HG02981 (cell line): ENCODE results near the gene ZNF474.
"Not testable (repeated sequence)": the region's sequence is repeated elsewhere in the genome, so short reads cannot be mapped to it uniquely, and the experiment has no call there.

Experiments
- ATAC-seq: cut with Tn5 transposase; IDR thresholded peaks from one replicate; pipeline ENCODE4 v1.9.1; 2021; ENCODE audit warnings: mild to moderate bottlenecking, moderate library complexity; ENCODE audit not compliant: unreplicated experiment

The ZNF474 gene

DNA sequence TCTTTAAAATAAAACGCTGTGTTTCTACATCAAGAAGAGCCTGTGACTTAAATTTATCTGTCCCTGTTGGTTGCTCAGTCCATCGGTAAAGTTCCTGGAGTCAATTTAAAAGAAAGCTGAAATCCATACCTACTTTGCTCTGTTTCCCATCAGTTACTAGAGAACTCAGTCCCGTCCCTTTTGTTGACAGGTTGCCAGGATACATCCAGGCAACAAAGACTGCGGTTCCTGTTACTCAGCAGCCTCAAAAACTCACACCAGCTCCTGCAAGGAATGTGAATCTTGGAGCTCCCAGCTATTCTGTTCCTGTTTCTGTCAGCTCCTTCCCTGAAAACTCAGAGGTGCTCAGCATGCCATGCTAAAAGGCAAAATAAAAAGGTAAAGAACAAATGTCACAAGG lies at the start of gene ZNF474:
ZNF474 (plus strand) TSS at position 241 of the 400 bp plus-strand sequence. CDS start 22,445 bp downstream, outside the sequence.
- ATAC-seq = no peak

GRCh38 chr5:122081541-122081940 lies 47.8 kb upstream of the ZNF474 start:
- no peak for ATAC-seq

- ATAC-seq = no peak
Observed at GRCh38 chr5:122083535-122083934, 45.8 kb upstream of the ZNF474 start.

GRCh38 chr5:122085041-122085440 lies 44.3 kb upstream of the ZNF474 start:
- no peak for ATAC-seq

DNA sequence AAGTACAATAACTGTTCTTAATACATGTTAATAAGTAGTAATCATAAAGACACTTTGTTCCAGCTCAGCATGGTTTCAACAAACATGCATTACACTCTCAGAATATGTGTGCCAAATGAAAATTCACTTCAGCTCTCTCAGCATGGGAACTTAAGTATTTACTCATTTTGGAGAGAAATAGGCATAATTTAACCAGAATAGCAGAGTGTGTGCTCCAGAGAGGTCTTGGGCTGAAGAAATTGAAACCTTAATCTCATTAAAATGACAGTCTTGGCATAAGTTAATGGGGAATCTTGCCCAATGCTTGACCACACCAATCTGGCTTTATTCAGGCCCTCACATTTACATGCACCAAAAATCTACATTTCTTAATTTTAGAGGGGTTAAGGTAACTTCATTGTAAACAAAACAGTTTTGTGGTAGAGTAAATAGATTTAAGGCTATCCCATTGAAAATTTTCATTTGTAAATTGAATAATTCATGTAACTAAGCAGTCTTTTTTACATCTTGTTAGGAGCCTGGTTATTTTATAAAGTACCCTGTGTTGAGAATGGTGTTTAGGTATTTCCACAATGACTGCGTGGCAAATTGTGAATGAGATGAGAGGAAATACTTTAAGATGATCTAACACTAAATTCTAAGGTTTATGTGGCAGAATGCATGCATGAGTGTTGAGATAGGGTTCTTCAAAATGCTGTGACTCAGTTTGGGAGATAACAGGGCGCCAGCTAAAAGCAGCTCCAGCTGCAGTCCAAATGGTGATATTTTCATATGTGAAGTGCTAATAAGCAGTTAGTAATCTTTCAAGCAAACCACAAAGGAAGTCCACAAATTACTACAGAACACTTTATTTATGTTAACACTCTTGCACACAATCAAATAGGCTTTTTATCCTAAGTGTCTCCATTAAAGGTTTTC lies 40.0 kb upstream of the ZNF474 start:
- ATAC-seq = no peak

GRCh38 chr5:122091936-122092600 lies 37.3 kb upstream of the ZNF474 start:
- ATAC-seq = no peak

DNA sequence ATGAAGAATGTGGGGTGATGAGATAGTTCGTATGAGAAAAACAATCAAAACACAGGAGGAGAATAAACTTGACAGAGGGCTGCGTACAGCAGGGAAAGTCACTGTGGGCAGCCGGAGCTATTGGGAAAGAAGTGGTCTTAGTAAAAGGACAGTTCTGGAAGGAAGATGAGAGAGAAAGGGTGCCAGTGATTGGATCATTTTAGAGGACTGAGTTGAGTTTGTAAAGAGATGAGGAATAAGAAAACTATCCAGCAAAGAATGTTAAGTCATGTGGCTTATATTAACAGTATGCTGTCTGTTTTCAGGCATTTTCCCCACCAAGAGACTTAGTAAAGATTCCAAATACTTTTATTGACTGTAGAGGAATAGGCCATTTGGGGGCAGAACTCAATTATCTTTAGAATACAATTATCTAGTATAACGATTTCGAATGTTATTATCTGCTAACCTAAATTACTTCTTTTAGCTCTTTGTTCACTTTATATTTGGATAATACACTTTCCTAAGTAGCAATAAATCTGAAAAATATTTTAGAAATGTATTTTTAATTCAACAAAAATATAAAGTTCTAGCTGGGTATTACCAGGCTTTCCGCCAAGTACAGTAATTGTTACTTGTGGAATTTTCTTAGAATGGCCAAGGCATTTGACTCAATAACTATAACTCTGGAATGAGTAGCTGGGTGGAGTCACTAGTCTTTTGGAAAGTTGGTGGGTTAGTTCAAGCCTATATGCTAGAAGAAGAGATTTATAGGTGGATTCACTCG lies 35.7 kb upstream of the ZNF474 start:
- no peak for ATAC-seq

- not testable (repeated sequence) for ATAC-seq
Observed at GRCh38 chr5:122094251-122094650, 35.1 kb upstream of the ZNF474 start.

- ATAC-seq = no peak
Observed at GRCh38 chr5:122095158-122095557, 34.2 kb upstream of the ZNF474 start.

DNA sequence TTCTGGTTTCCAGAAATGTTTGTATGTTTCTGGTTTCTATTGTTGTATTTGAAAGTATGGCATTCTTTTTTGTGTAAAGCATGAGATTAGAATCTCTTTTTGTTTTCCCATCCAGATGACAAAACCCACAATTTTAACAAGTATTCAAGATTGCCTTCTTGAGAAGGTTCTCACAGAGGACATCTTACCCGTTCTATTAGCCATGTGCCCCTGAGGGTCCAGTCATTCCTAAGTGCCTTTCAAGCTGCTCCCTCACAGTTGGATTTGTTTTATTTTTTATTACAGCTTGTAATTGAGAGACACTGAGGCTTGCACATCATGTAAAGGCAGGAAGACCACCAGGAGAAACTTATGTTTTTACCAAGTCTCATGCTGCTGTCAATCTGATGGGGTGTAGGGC lies 32.0 kb upstream of the ZNF474 start:
- ATAC-seq = no peak

DNA sequence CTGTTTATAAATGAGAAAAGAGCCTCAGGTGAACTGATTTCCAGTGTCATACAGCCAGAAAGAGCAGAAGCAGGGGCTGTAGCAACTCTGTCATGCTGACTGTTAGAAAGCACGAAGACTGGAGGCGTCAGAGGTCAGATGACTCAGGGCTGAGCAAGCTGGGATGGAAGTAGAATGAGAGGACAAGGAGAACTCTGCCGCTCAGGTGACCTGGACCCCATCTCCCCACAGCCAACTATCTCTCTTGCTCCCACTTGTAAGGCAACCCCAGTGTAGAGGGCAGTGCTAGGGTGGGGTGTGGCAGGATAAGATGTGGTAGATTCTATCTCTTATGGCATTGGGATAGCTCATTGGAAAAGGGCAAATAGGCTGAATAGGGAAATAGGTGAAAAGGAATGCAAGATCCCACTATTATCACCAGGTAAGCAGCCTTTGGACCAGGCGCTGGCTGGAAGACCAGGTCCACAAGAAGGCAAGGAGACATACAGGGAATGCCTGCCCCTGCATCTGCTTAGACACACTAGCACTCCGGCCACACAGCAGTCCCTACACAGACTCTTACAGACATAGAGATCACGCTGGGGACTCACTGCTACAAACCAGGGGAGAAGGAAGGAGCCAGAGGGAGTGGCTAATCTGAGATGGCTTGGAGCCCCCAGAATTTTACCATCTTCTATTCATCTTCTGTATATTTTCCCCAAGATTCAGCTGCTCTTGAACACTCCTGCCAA lies 30.1 kb upstream of the ZNF474 start:
- ATAC-seq = no peak

DNA sequence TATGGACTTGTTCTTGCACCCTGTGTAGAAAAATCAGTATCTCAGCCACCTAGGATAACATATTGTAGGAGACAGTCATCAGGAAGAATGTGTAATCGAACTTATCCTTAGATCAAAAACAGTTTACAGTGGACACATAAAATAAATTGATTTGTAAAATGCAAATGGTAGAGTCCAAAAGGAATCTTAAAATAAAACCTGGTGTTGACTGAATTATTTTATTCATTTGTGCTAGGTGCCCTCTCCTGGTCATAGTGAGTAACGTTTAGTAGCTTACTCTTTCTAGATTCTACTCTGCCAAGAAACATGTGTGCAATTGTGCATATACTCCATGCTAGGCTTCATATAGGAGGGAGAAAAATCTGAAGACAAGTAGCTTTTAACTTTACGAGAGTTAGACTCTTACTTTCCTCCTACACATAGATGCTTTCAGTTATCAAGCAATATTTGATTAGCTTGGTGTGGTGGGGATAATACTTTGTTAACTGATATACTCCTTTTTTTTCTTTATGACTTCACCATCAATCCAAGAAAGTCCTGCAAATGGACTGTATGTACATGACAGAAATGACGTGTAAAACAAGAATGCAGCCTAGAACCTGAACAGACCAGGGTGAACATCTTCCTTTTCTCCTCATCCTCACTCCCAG lies 27.6 kb upstream of the ZNF474 start:
- peak; percentile 80 for ATAC-seq

GRCh38 chr5:122102825-122103224 lies 26.5 kb upstream of the ZNF474 start:
- ATAC-seq = no peak

GRCh38 chr5:122105909-122106308 lies 23.4 kb upstream of the ZNF474 start:
- no peak for ATAC-seq

DNA sequence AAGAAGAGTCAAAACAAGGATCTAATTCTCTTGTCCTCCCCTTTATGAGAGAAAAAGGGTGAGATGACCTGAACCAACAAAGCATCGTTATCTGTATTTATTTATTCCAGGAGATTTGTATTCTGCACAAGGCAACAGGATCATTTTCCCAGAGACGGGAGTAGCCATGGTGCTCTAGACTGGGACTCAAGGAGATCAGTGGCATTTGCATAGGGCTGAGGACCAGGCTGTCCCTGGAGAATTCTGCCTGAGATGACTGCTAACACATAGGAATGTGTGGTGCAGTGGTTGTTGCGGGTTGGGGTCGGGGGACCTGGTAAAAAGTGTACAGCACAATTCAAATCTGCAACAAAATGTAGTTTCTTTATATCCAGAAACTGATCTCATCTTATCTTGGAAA lies 22.3 kb upstream of the ZNF474 start:
- no peak for ATAC-seq

DNA sequence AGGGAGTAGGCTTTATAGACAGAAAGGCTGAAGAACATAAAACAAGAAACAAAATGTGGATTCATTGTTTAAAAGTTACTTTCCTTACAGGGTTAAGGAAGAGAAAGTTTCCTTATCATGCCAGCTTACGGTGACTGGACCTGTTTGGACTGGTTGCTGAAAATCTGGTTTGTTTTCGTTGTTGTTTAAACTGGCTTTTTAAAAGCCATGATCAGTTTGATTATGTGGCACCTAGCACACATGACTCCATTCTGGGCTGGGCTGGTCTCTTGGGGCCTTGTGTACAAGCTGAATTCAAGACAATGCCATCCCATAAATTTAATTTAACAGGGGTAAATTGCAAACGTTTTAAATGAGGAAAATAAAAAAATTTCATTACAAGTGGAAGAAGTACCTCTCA lies 18.4 kb upstream of the ZNF474 start:
- no peak for ATAC-seq

DNA sequence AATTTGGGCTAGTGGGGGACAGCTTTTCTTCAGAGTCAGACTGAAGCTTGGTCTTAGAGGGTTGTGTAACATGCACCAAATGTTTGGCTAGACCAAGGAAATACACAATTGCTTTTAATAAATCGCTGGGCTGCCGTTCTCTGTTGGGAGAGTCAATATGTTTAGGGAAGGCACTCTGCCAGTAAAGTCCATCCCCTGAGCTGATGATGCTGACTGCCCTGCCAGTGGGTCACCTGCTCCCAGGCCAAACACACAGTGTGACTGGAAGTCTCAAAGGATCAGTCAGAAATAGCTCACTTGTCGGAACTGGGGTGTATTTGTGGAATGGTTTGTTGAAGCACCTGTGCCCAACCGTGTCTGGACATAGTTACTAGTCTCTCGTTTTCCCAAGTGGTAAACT lies 17.9 kb upstream of the ZNF474 start:
- no peak for ATAC-seq

DNA sequence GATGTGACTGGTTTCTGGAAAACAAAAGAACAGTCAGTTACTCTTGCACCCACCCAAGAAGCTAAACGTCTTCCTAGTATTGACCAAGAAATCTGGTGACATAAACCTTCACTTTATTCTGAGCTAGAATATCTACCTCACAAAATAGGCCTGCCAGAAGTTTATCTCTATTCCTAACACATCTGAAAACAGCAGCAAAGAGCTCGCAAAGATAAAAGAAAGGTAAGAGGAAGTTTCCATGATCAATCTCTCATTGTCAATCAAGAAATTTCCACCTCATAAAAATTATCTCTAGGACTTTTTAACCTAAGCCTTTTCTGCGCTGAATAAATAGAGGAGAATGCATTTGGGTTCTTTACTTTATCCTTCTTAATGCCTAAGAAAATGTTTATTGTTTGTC lies 17.3 kb upstream of the ZNF474 start:
- ATAC-seq = no peak

DNA sequence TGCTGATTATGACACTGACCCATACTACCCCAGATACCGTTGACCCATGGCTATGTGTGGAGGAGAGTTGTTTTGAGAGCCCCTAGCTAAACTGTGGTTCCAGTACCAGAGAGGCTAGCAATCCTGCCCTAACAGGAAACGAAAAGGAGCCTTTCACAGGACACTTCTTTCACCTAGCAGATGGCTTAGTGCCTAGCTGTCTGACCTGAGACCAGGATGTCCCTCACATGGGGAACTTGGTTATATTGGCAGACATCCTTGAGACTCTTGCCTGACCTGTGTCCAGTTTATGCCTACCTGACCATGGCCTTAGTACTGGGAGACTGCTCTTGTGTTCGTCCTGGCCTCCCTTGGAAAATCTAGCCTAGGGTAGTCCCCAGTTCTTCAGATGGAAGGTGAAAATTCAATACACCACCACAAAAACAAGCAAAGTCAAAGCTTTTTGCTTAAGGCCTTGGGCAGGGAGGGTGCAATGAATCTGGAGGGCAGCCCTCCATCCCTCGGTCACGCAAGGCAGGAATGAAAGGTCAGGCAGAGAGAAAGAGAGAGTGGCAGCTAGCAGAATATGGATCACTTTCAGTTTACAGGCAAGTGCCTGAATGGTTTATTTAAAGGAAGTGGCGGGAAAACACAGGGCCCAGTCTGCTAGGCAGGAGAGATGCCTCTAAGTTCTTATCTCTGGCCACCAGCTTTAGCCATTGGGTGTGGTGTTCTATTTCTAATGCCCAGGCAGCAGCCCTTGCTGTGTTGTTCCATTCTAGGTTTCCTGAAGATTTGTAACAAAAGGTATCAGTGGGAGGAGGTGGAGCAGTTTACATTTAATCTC lies 16.4 kb upstream of the ZNF474 start:
- ATAC-seq = no peak
